HL-60/S4 (cell line): ENCODE measurements around the gene PAWR.
"Not testable (repeated sequence)": the region's sequence is repeated elsewhere in the genome, so short reads cannot be mapped to it uniquely, and the experiment has no call there.

ENCODE experiments used
- in situ Hi-C: fragments of 300-500 bp; cut with MboI; formaldehyde crosslinking; loops from 2 replicates; pipeline ENCODE4 v1.14.3; 2022; ENCODE audit warnings: low sequenced_read_pairs

Gene PAWR

GRCh38 chr12:79553863-79554574 lies 136.7 kb downstream of the PAWR start:
- in situ Hi-C loops = no loop called here

- in situ Hi-C loops = no loop called here
Observed at GRCh38 chr12:79552192-79552591, 138.6 kb downstream of the PAWR start.

GRCh38 chr12:79549531-79550271 lies 141.1 kb downstream of the PAWR start:
- in situ Hi-C loops = no loop called here

- in situ Hi-C loops = no loop called here
Observed at GRCh38 chr12:79548610-79548924, 142.2 kb downstream of the PAWR start.

GRCh38 chr12:79547735-79548609 lies 142.8 kb downstream of the PAWR start:
- in situ Hi-C loops = no loop called here

- in situ Hi-C loops = no loop called here
Observed at GRCh38 chr12:79547044-79547734, 143.6 kb downstream of the PAWR start.

GRCh38 chr12:79546466-79547043 lies 144.2 kb downstream of the PAWR start:
- in situ Hi-C loops = no loop called here

- in situ Hi-C loops = not testable (repeated sequence)
Observed at GRCh38 chr12:79544439-79544838, 146.3 kb downstream of the PAWR start.

GRCh38 chr12:79537675-79538074 lies 153.1 kb downstream of the PAWR start:
- in situ Hi-C loops = no loop called here

GRCh38 chr12:79535751-79536150 lies 155.0 kb downstream of the PAWR start:
- in situ Hi-C loops = no loop called here
